Loucy (cell line): ENCODE data around the gene COX17.

ENCODE experiments used
- H2AFZ ChIP-seq: fragments of 200-600 bp; sonication (generic); 2 replicates; pipeline ENCODE4 v1.6.0; 2016; ENCODE audit warnings: antibody characterized with exemption, mild to moderate bottlenecking, low read length, moderate library complexity
- H3F3A ChIP-seq: fragments of 200-600 bp; 2 replicates; pipeline ENCODE4 v1.6.0; 2016; ENCODE audit warnings: antibody characterized with exemption, low read depth, mild to moderate bottlenecking
- H3K27me3 ChIP-seq: fragments of 200-600 bp; sonication (generic); 2 replicates; pipeline ENCODE4 v1.6.1; 2014; ENCODE audit warnings: low read length, mild to moderate bottlenecking; ENCODE audit not compliant: insufficient read depth, poor library complexity, severe bottlenecking
- H3K36me3 ChIP-seq: fragments of 200-600 bp; sonication (generic); 2 replicates; pipeline ENCODE4 v1.6.1; 2016; ENCODE audit warnings: low read length; ENCODE audit not compliant: insufficient read depth
- H3K4me1 ChIP-seq: fragments of 200-600 bp; sonication (generic); 2 replicates; pipeline ENCODE4 v1.5.1; 2014; ENCODE audit warnings: low read length, mild to moderate bottlenecking; ENCODE audit not compliant: insufficient read depth, poor library complexity, severe bottlenecking
- H3K4me2 ChIP-seq: fragments of 200-600 bp; sonication (generic); 2 replicates; pipeline ENCODE4 v1.6.0; 2014; ENCODE audit warnings: antibody characterized with exemption, low read length, low read depth, mild to moderate bottlenecking; ENCODE audit not compliant: poor library complexity, severe bottlenecking
- H3K4me3 ChIP-seq: fragments of 200-600 bp; sonication (generic); 2 replicates; pipeline ENCODE4 v1.5.1; 2014; ENCODE audit warnings: low read length, mild to moderate bottlenecking, mixed read lengths; ENCODE audit not compliant: poor library complexity, severe bottlenecking
- H3K79me2 ChIP-seq: fragments of 200-600 bp; sonication (generic); 2 replicates; pipeline ENCODE4 v1.6.1; 2014; ENCODE audit warnings: low read length; ENCODE audit not compliant: insufficient read depth
- H3K9ac ChIP-seq: fragments of 200-600 bp; sonication (generic); 2 replicates; pipeline ENCODE4 v1.6.0; 2014; ENCODE audit warnings: mild to moderate bottlenecking, low read depth, low read length, moderate library complexity; ENCODE audit not compliant: poor library complexity, severe bottlenecking
- H3K9me2 ChIP-seq: fragments of 200-600 bp; sonication (generic); replicated peaks from 2 replicates; pipeline ENCODE4 v1.6.1; 2016; ENCODE audit warnings: low read depth, low read length, mixed read lengths
- H3K9me3 ChIP-seq: fragments of 200-600 bp; sonication (generic); 2 replicates; pipeline ENCODE4 v1.6.1; 2014; ENCODE audit warnings: mild to moderate bottlenecking, antibody characterized with exemption, low read length, low read depth; ENCODE audit not compliant: insufficient read depth
- H4K20me1 ChIP-seq: fragments of 200-600 bp; sonication (generic); 2 replicates; pipeline ENCODE4 v1.6.0; 2014; ENCODE audit warnings: antibody characterized with exemption, low read length, mild to moderate bottlenecking; ENCODE audit not compliant: insufficient read depth, poor library complexity, severe bottlenecking
- EZH2phosphoT487 ChIP-seq: fragments of 200-600 bp; IDR thresholded peaks from 2 replicates; pipeline ENCODE4 v1.6.1; 2018; ENCODE audit warnings: antibody characterized with exemption, mild to moderate bottlenecking, moderate library complexity, borderline replicate concordance
- TF ChIP-seq, protein P1 (sequence below): fragments of 200-600 bp; sonication (generic); conservative IDR thresholded peaks from 2 replicates; pipeline ENCODE4 v1.5.1; 2014; ENCODE audit warnings: mild to moderate bottlenecking, antibody characterized with exemption, low read length

COX17 gene

DNA sequence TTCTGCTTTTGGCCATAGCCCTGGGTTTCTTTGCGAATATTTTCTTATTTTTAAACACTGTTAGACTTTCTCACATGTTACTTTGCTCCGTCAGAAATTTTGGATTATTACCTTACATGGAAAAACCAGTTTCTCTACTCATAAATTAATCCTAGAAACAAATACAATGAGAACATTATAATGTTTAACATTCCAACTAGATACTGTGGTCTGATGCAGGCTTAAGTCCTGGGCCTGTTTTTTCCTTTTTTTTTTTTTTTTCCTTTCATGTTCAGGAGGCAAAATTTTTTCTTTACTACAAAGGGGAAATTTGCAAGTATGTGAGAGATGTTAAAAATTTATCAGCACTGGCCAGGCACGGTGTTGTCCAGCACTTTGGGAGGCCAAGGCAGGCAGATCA, 45.7 kb downstream of the COX17 start:
- no peaks in the 10 kb centered on the region for H3K9me3 ChIP-seq
- H3K27me3 ChIP-seq, result no peaks in the 10 kb centered on the region
- H3K4me2 ChIP-seq, result no peak overlapping the region
- no peaks in the 10 kb centered on the region for H3K79me2 ChIP-seq
- H2AFZ ChIP-seq, result no peak overlapping the region
- H4K20me1 ChIP-seq, result no peaks in the 10 kb centered on the region
- no peak overlapping the region for H3K9ac ChIP-seq
- H3K4me1 ChIP-seq, result no peaks in the 10 kb centered on the region
- H3K36me3 ChIP-seq, result no peaks in the 10 kb centered on the region
- no peaks in the 10 kb centered on the region for H3K9me2 ChIP-seq
- no peaks in the 10 kb centered on the region for H3F3A ChIP-seq
- no peak overlapping the region for H3K4me3 ChIP-seq
- TF ChIP-seq EZH2phosphoT487, result no peak
- TF ChIP-seq, protein P1, sequence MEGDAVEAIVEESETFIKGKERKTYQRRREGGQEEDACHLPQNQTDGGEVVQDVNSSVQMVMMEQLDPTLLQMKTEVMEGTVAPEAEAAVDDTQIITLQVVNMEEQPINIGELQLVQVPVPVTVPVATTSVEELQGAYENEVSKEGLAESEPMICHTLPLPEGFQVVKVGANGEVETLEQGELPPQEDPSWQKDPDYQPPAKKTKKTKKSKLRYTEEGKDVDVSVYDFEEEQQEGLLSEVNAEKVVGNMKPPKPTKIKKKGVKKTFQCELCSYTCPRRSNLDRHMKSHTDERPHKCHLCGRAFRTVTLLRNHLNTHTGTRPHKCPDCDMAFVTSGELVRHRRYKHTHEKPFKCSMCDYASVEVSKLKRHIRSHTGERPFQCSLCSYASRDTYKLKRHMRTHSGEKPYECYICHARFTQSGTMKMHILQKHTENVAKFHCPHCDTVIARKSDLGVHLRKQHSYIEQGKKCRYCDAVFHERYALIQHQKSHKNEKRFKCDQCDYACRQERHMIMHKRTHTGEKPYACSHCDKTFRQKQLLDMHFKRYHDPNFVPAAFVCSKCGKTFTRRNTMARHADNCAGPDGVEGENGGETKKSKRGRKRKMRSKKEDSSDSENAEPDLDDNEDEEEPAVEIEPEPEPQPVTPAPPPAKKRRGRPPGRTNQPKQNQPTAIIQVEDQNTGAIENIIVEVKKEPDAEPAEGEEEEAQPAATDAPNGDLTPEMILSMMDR, result no peak

DNA sequence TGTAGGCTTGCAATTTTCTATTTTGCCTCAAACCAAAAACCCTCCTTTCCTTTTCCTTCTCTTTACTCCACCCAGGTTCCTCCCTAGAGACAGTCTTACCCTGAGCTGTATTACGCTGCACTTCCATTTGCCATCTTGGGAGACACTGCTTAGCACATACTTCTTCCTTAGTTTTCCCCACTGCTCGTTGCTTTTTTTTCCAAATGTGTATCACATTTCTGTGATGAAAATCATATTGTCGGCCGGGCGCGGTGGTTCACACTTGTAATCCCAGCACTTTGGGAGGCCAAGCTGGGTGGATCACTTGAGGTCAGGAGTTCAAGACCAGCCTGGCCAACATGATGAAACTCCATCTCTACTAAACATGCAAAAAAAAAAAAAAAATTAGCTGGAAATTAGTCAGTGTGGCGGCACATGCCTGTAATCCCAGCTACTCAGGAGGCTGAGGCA, 46.3 kb downstream of the COX17 start:
- H2AFZ ChIP-seq, result no peak overlapping the region
- no peak overlapping the region for H3K4me2 ChIP-seq
- no peaks in the 10 kb centered on the region for H3K4me1 ChIP-seq
- no peak overlapping the region for H3K4me3 ChIP-seq
- H3K9me3 ChIP-seq, result no peaks in the 10 kb centered on the region
- no peaks in the 10 kb centered on the region for H3K36me3 ChIP-seq
- H3K79me2 ChIP-seq, result no peaks in the 10 kb centered on the region
- H3K27me3 ChIP-seq, result no peaks in the 10 kb centered on the region
- no peak for TF ChIP-seq EZH2phosphoT487
- TF ChIP-seq, protein P1, result no peak
- no peak overlapping the region for H3K9ac ChIP-seq
- no peaks in the 10 kb centered on the region for H4K20me1 ChIP-seq
- H3K9me2 ChIP-seq, result no peaks in the 10 kb centered on the region
- no peaks in the 10 kb centered on the region for H3F3A ChIP-seq

DNA sequence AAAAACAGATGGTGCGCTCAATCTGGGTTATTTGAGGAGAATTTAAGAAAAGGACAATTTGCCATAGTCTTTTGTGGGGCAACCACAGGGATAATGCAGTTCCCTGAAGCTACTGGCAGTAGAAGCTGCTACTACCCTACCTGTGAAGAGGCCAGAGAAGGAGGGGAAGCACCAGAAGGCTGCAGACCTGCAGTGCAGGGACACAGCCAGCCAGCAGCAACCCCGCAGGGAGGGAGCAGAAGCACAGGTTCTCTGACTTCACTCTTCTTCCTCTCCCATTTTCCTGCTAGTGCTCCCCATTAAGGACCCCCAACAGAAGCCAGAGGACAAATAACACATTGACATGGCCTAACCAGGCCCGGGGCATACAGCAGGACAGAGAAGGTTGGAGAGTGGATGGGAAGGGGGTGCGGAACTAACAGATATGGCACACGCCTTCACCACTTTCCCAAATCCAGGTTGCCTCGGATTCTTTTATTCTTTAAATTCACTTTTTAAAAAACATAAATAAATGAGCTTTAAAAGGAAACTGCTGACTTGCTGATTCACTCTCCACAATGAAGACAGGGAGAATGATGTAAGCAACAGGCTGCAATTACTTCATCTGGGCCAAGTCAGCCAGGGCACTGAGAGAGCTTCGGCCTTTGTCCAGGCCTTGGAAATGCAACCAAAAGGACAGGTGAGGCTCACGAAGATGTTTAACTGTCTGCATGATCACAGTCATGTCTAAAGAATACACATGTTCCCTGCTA, 46.9 kb downstream of the COX17 start:
- Histone ChIP-seq H3K4me3 (no peak overlapping the region), H2AFZ (no peak overlapping the region), H3F3A (no peaks in the 10 kb centered on the region), H3K9ac (no peak overlapping the region), H3K9me3 (no peaks in the 10 kb centered on the region), H3K79me2 (no peaks in the 10 kb centered on the region), H3K4me2 (no peak overlapping the region), H3K4me1 (no peaks in the 10 kb centered on the region), H3K36me3 (no peaks in the 10 kb centered on the region), H3K9me2 (no peaks in the 10 kb centered on the region), H3K27me3 (no peaks in the 10 kb centered on the region), H4K20me1 (no peaks in the 10 kb centered on the region)
- TF ChIP-seq EZH2phosphoT487, result no peak
- TF ChIP-seq, protein P1, result no peak
